KOPT-K1 (cell line): Measurements from ENCODE around the gene MLXIPL.
"Not testable (repeated sequence)": the region's sequence is repeated elsewhere in the genome, so short reads cannot be mapped to it uniquely, and the experiment has no call there.

Source experiments
- H3K27ac ChIP-seq: fragments of 200-600 bp; sonication (generic); 2 replicates; pipeline ENCODE4 v1.5.1; 2016; ENCODE audit warnings: antibody characterized with exemption, mild to moderate bottlenecking, low read depth, low read length; ENCODE audit not compliant: poor library complexity, severe bottlenecking
- H3K36me3 ChIP-seq: fragments of 200-600 bp; sonication (generic); 2 replicates; pipeline ENCODE4 v1.5.1; 2017; ENCODE audit warnings: antibody characterized with exemption, mild to moderate bottlenecking, low read length, moderate library complexity; ENCODE audit not compliant: insufficient read depth
- H3K9me3 ChIP-seq: fragments of 200-600 bp; sonication (generic); 2 replicates; pipeline ENCODE4 v1.5.1; 2017; ENCODE audit warnings: antibody characterized with exemption, low read length, mild to moderate bottlenecking; ENCODE audit not compliant: insufficient read depth, poor library complexity, severe bottlenecking

Gene MLXIPL

DNA sequence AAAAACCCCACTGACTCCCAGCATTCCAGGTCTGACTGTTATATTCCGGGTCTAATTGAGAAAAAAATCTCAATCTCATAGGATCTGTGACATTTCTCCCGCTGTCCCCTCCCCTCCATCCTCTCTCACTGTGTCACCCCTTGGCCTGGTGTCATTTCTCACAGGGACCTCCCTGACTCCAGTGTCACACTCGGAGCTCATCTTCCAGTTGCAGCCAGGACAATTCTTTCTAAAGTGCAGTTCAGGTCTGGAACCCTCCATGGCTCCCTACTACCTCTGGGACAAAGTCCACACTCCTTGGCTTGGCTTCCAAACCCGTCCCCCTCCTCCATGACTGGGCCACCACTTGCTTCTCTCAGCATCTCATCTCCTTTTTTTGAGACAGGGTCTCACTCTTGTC is 14.2 kb downstream of the MLXIPL start:
- H3K36me3 ChIP-seq: no peaks in the 10 kb centered on the region
- no peak overlapping the region for H3K27ac ChIP-seq

DNA sequence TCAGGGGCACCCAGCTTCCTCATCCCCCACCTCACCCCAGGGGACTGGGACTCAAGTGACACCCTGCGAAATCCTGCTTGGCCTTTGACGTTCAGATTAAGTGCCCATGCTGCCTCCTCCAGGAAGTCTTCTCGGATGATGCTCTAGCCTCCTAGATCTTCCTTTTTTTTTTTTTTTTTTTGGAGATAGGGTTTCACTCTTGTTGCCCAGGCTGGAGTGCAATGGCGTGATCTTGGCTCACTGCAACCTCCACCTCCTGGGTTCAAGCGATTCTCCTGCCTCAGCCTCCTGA is 16.7 kb downstream of the MLXIPL start:
- not testable (repeated sequence) for H3K9me3 ChIP-seq, H3K36me3 ChIP-seq, H3K27ac ChIP-seq

More for the DNA sequence above, 14.2 kb downstream of the MLXIPL start:
- H3K9me3 ChIP-seq: no peaks in the 10 kb centered on the region

DNA sequence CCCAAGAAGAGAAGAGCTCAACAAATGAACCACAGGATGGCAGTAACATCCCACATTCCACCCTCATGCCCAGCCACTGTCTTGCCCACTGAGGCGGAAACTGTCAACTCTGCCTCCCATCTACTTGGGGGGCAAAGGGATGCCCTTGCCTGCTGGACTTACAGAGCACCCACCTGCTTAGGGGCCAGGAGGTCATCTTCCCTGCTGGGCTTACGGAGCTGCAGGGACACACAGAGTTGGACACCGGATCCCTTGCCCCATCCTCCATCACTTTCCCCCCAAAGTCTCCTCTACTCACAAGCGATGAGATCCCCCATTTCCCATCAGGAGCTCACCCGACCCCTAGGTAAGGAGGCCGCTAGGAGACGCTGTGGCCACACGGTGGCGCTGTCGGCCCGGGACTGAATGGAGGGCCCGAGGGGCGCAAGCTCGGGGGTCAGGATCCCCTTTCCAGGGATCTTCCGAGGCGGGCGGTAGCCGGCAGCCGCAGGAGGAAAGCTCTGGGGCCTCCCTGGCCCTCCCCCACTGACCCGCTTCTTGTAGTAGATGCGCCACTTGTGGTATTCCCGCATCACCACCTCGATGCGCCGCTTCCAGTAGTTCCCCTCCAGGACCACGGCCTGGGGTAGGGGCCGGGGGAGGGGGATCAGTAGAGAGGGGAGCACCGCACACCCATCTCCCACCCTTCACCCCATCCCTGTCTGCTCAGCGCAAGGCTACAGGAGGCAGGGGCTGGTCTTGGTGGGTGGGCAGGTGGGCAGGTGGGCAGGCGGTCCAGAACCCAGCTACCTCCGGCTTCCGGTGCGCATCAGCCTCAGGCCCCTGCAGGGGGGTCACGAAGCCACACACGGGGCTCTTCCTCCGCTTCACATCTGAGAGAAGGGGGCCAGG is 17.3 kb downstream of the MLXIPL start:
- no peak overlapping the region for H3K27ac ChIP-seq
- no peaks in the 10 kb centered on the region for H3K36me3 ChIP-seq
- no peaks in the 10 kb centered on the region for H3K9me3 ChIP-seq

DNA sequence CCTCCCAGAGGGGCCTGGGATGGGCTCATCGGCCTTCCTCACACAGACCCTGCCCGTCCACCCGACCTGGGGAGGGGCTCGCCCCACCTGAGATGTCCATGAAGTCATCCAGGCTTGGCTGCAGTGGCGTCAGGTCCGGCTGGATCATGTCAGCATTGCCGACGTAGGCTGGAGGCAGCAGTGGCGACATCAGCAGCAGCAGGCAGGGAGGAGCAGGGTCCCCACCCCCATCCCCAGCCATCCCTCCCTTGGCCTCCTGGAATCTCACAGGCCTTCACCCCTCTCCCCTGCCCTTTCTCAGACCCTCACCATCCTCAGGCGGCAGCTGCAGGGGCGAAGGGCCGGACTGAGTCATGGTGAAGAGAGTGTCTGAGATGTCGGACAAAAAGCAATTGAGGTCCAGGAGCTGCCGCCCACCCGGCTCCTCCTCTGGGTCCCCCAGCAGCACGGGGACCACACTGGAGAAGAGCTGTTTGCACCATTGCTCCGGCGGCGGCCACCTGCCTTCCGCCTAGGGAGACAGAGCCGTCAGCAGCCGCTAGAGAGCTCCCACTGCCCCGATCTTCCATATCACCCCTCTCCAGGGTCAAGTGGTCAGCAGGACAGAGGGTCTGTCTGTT is 18.6 kb downstream of the MLXIPL start:
- Histone ChIP-seq H3K9me3 (no peaks in the 10 kb centered on the region), H3K27ac (no peak overlapping the region), H3K36me3 (no peaks in the 10 kb centered on the region)

DNA sequence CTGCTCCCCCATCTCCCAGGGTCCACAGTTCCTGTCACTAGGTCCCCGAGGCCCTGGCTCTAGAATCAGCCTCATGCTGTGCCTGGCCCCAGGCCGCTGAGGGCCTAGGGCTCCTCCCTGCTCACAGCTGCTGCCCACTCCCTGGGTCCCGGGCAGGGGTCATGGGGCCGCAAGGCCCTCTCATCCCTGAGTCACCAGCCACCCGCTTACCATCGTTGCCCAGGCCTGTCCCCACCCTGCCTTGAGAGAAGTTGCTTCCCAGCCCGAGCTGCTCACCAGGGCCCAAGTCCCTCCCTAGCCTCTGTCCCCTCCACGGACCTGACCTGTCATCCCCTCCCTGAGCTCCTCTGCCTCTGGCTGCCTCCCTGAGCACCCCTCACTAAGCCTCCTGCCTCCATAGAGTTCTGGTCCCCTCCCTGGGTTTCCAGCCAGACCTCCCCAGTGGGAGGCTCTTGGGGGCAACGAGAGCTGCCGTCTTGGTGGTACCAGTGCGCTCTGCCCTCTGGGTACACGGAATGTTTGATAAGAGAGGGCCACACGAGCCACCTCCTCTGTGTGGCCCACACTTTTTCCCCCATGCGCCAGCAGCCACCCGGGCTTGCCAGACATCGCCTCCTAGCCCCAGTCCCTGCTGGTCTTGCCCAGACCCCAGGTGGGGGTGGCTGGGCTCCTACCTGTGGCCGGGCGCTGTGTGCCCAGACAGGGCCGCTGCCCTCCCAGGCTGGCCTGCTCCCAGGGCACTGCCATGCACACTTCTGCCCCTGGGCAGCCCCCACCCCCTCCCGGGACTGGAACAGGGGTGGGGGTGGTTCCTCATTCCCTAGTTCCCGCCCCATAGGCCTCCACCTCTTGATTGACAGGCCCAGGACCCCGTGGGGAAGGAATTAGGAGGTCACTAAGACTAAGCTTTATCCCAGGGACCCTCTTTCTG is 21.3 kb downstream of the MLXIPL start:
- no peaks in the 10 kb centered on the region for H3K36me3 ChIP-seq
- H3K27ac ChIP-seq: no peak overlapping the region
- H3K9me3 ChIP-seq: no peaks in the 10 kb centered on the region

DNA sequence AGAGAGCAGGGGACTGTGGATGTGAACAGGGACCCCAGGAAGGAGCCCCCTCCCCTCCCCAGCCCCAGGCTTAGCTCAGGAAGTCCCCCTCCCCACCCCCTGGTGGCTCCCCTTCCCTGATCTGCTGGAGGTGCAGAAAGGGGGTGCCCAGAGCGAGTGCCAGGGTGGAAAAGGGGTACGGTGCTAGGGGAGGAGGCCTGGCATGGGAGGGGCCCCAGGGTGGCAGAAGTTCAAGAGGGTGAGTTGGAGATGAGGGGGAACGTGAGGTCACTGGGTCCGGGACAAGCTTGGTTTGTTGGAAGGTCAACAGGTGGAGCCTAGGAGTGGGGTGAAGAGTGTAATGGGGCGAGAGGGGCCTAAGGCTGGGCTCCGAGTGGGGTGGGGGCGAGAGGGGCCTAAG is 24.4 kb downstream of the MLXIPL start:
- Histone ChIP-seq H3K27ac (no peak overlapping the region), H3K36me3 (no peaks in the 10 kb centered on the region), H3K9me3 (no peaks in the 10 kb centered on the region)

DNA sequence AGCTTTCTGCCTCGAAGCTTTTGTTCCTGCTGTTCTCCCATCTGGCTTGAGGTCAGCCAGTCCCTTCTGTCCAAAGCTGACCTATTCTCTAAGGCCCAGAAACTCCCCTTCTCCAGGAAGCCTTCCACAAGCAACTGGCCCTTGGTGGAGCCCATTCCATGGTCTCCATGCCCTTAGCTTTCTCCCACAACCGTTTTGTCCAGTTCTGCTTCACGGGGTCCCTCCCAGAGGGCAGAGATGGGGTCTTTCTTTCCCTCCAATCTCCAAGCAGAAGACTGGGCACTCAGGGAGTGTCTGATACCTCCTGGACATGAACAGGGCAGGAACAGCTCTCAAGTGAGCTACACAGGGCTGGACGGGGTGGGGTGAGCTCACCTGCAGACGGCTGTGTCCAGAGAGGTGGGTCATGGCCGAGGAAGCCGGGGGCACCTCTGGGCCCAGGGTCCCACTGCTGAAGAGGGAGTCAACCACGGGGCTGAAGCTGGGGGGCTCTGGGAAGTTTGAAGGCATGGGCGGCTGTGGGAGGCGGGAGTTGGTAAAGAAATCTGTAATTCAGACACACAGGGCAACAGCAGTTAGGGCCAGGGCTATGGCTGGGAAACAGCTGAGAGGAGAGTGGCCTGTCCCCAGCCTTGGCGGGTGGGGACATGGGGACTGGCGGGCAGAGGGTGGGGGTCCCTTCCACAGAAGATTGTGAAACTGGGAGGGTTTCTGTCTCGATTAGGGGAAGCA is 25.0 kb downstream of the MLXIPL start:
- H3K27ac ChIP-seq: no peak overlapping the region
- H3K9me3 ChIP-seq: no peaks in the 10 kb centered on the region
- H3K36me3 ChIP-seq: no peaks in the 10 kb centered on the region

DNA sequence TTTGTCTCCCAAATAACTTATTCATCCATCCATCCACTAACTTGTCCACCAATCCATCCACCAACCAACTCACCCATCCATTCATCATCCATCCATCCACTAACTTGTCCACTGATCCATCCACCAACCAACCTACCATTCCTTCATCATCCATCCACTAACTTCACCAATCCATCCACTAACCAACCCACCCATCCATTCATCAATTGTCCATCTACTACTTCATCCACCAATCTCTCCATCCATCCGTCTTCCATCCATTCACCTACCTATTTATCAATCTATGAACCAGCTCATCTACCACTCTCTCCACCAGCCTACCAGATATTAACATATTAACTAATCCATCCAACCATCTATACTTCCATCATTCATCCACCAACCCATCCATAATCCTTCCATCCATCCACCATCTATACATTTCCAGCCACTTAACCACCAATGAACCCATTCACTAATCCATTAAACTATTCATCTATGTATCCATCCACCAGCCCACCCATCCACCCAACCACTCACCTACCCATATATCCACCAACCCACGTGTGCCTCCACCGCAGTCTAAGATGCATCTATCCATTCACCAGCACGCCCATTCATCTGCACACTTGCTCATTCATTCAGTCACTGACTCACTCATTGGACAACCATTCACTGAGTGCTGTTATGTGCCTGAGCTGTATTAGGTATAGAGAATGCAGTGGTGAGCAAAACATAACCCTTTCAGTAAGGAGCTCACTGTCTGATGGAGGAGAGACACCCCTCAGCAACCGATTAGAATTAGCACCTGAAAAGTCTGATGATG is 26.1 kb downstream of the MLXIPL start:
- Histone ChIP-seq H3K36me3 (no peaks in the 10 kb centered on the region), H3K9me3 (no peaks in the 10 kb centered on the region), H3K27ac (no peak overlapping the region)

DNA sequence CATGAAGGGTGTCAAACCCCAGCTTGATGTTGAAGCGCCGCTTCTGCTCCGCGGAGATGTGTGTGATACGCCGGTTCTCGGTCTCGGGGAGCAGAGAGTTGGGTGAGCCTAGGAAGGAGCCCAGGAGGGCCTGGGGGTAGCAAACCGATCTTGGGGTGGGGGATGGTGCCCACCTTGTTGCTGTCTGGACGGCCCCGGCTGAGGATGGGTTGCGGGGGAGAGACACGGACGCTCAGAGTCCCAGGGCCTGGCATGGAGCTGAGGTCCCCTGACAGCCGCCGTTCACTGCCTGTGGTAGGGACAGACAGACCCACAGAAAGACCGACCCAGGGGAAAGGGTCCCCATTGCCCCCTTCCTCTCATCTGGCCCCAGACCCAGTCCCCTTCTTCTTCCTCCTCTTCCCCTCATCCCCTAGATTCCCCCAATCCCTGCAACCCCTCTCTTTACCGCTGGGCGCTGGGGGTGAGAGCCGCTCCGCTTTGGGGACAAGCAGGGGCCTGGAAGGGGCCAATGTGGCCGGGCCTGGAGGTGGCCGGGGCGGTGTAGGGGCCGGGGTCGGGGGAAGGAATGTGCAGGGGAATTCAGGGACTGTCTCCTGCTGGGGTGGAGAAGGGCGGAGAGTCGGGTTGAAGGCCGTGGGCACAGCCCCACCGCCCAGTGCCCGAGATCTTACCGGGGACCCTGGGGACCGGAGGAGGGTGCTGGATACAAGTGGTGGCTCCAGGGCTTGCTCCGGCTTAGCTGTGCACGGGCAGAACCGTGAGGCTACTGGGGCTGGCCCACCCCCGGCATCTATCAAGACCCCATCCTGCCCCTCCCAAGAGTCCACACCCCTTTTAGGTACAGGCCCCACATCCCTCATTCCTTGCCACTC is 27.9 kb downstream of the MLXIPL start:
- Histone ChIP-seq H3K36me3 (no peaks in the 10 kb centered on the region), H3K27ac (no peak overlapping the region), H3K9me3 (no peaks in the 10 kb centered on the region)

DNA sequence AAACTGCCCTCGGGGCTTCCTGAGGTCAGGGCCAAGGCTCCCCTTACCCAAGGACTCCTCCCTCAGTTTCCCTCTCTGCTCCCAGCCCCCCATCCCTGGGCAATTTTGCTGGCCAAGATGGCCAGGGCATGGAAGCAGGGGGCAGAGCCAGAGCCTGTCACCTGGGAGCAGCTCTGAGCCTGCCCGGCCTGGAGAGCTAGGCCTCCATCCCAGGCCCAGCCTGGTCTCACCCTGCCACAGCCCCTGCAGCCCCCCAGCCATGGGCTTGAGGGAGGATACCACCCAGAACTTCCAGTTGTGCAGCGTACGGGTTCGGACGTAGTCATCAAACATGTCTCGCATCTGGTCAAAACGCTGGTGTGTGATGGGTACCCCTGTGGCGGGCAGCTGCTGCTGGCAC is 29.0 kb downstream of the MLXIPL start:
- Histone ChIP-seq H3K9me3 (no peaks in the 10 kb centered on the region), H3K36me3 (no peaks in the 10 kb centered on the region), H3K27ac (no peak overlapping the region)

DNA sequence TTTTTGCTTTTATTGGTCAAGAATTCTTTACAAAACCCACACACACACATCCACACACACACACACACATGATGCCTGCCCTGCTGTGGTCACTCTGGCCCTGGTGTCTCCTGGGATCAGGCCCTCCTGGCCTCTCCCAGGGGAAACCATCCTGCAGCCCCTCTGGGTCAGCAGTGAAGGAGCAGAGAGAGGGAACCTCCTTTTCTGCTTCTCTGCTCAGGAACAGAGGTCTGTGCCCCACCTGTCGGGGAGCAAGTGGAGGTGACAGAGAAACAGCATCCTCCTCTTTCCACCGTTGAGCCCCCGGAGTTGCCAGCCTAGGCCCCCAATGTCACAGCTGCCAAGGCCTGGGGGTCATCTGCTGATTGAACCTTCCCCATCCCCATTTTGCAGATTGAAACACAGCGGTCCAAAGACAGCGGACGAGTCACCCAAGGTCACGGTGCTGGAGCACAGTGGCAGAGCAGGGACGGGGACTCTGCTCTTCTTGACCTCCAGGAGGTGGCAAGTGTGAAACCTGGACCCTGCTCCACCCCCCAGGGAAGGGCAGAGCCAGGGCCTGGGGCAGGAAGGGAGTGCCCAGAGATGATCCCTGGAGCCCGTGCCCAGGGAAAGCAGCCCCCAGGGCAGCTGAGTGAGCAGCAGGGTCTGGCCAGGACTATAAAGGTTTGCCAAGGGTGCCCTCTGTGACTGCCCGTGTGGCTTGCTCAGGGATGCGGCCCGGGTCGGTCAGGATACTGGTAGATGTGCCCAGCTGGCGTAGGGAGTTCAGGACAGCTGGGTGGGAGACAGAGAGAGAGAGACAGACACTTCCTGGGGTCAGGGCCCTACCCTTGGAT is 30.9 kb downstream of the MLXIPL start:
- Histone ChIP-seq H3K27ac (no peak overlapping the region), H3K9me3 (no peaks in the 10 kb centered on the region)

DNA sequence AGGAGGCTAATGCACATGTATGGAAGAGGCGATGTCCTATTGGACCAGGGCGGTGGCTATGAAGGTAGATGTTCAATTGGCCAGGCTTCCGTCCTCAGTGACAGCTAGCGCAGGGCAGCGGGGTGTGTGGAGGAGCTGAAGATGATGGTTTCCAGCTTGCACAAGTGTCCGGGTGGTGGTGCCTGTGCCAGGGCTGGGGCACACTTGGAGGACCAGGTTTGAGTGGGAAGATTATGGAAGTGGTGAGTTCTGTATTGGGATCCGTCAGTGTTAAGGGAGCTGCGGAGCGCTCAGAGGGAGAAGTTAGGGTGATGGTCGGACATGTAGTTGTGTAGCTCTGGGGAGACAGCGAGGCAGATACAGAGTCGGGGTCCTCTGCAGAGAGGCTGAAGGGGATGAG is 37.4 kb downstream of the MLXIPL start:
- Histone ChIP-seq H3K36me3 (no peaks in the 10 kb centered on the region), H3K27ac (no peak overlapping the region)

More for the DNA sequence above, 30.9 kb downstream of the MLXIPL start:
- no peaks in the 10 kb centered on the region for H3K36me3 ChIP-seq

DNA sequence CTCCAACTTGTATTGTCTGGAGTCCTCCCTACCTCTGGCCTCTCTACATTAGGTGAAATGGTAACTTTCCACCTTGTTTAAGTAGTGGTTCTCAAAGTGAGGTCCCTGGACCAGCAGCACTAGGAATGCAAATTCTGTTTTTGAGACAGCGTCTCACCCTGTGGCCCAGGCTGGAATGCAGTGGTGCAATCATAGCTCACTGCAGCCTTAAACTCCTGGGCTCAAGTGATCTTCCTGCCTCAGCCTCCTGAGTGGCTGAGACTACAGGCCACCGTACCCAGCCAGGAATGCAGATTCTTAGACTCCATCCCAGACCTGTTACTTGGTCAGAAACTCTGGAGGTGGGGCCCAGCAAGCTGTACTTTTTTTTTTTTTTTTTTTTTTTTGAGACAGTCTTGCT is 39.1 kb downstream of the MLXIPL start:
- no peaks in the 10 kb centered on the region for H3K9me3 ChIP-seq
- H3K36me3 ChIP-seq: no peaks in the 10 kb centered on the region
- H3K27ac ChIP-seq: no peak overlapping the region

More for the DNA sequence above, 37.4 kb downstream of the MLXIPL start:
- H3K9me3 ChIP-seq: no peaks in the 10 kb centered on the region
